ENCODE data around the gene MYH11. TPM values are rescaled to one million over a fixed set of nuclear protein-coding genes. Genes with fewer than 3 reads are reported as not detected.

MYH11 gene
- total and polyA plus RNA-seq, 2 experiments from 2014 or later = 1.6 to 5.9 TPM

DNA sequence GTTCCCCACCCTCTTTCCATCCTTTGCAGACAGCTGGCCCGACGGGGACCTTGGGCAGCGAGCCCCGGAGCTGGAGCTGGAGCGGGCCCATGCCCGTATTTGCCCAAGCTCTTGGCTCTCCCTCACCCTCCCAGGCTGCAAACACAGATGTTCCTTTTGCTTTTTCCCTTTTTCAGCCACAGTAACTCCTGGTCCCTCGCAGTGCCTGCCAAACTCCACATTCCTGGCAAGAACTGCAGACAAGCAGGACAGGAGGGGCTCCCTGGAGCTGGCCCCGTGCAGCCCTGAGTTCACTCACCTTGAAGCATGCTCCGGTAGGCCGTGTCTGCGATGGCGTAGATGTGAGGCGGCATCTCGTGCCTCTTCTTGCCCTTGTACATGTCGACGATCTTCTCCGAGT, 33.9 kb downstream of the MYH11 start:
- DNase-seq (ENCODE audit: low spot score) = no peak
- no peak overlapping the region for H3K4me3 ChIP-seq
- no peak overlapping the region for H2AFZ ChIP-seq
- no peak overlapping the region for H3K27ac Mint-ChIP-seq
- H3K9me2 ChIP-seq (ENCODE audit: insufficient read depth) = no peaks in the 10 kb centered on the region
- H3K4me1 ChIP-seq (ENCODE audit: insufficient read depth) = no peaks in the 10 kb centered on the region
- no peaks in the 10 kb centered on the region for H3F3A ChIP-seq (replicated peaks; ENCODE audit: low read depth)
- H3K4me2 ChIP-seq = no peak overlapping the region
- H3K36me3 ChIP-seq (ENCODE audit: insufficient read depth) = no peaks in the 10 kb centered on the region
- ATAC-seq = no peak
- no peaks in the 10 kb centered on the region for H3K27me3 Mint-ChIP-seq (ENCODE audit: insufficient read depth, low read depth, poor library complexity)
- H3K27me3 ChIP-seq (ENCODE audit: insufficient read depth) = no peaks in the 10 kb centered on the region
- no peaks in the 10 kb centered on the region; the same call in 2 of the 3 replicates for H3K36me3 Mint-ChIP-seq (ENCODE audit: low read depth)
- TF ChIP-seq NANOG (IDR thresholded peaks at IDR 0.05; ENCODE audit: borderline replicate concordance) = no peak
- no peak for TF ChIP-seq EZH2 (IDR thresholded peaks at IDR 0.05; ENCODE audit: low read depth, unreplicated experiment)
- TF ChIP-seq EZH2phosphoT487 (IDR thresholded peaks at IDR 0.05; ENCODE audit: unreplicated experiment) = no peak
- no peak for TF ChIP-seq JUNB (IDR thresholded peaks at IDR 0.05; ENCODE audit: unreplicated experiment)
- TF ChIP-seq, protein P1, sequence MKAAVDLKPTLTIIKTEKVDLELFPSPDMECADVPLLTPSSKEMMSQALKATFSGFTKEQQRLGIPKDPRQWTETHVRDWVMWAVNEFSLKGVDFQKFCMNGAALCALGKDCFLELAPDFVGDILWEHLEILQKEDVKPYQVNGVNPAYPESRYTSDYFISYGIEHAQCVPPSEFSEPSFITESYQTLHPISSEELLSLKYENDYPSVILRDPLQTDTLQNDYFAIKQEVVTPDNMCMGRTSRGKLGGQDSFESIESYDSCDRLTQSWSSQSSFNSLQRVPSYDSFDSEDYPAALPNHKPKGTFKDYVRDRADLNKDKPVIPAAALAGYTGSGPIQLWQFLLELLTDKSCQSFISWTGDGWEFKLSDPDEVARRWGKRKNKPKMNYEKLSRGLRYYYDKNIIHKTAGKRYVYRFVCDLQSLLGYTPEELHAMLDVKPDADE (IDR thresholded peaks at IDR 0.05) = no peak
- TF ChIP-seq, protein P2, sequence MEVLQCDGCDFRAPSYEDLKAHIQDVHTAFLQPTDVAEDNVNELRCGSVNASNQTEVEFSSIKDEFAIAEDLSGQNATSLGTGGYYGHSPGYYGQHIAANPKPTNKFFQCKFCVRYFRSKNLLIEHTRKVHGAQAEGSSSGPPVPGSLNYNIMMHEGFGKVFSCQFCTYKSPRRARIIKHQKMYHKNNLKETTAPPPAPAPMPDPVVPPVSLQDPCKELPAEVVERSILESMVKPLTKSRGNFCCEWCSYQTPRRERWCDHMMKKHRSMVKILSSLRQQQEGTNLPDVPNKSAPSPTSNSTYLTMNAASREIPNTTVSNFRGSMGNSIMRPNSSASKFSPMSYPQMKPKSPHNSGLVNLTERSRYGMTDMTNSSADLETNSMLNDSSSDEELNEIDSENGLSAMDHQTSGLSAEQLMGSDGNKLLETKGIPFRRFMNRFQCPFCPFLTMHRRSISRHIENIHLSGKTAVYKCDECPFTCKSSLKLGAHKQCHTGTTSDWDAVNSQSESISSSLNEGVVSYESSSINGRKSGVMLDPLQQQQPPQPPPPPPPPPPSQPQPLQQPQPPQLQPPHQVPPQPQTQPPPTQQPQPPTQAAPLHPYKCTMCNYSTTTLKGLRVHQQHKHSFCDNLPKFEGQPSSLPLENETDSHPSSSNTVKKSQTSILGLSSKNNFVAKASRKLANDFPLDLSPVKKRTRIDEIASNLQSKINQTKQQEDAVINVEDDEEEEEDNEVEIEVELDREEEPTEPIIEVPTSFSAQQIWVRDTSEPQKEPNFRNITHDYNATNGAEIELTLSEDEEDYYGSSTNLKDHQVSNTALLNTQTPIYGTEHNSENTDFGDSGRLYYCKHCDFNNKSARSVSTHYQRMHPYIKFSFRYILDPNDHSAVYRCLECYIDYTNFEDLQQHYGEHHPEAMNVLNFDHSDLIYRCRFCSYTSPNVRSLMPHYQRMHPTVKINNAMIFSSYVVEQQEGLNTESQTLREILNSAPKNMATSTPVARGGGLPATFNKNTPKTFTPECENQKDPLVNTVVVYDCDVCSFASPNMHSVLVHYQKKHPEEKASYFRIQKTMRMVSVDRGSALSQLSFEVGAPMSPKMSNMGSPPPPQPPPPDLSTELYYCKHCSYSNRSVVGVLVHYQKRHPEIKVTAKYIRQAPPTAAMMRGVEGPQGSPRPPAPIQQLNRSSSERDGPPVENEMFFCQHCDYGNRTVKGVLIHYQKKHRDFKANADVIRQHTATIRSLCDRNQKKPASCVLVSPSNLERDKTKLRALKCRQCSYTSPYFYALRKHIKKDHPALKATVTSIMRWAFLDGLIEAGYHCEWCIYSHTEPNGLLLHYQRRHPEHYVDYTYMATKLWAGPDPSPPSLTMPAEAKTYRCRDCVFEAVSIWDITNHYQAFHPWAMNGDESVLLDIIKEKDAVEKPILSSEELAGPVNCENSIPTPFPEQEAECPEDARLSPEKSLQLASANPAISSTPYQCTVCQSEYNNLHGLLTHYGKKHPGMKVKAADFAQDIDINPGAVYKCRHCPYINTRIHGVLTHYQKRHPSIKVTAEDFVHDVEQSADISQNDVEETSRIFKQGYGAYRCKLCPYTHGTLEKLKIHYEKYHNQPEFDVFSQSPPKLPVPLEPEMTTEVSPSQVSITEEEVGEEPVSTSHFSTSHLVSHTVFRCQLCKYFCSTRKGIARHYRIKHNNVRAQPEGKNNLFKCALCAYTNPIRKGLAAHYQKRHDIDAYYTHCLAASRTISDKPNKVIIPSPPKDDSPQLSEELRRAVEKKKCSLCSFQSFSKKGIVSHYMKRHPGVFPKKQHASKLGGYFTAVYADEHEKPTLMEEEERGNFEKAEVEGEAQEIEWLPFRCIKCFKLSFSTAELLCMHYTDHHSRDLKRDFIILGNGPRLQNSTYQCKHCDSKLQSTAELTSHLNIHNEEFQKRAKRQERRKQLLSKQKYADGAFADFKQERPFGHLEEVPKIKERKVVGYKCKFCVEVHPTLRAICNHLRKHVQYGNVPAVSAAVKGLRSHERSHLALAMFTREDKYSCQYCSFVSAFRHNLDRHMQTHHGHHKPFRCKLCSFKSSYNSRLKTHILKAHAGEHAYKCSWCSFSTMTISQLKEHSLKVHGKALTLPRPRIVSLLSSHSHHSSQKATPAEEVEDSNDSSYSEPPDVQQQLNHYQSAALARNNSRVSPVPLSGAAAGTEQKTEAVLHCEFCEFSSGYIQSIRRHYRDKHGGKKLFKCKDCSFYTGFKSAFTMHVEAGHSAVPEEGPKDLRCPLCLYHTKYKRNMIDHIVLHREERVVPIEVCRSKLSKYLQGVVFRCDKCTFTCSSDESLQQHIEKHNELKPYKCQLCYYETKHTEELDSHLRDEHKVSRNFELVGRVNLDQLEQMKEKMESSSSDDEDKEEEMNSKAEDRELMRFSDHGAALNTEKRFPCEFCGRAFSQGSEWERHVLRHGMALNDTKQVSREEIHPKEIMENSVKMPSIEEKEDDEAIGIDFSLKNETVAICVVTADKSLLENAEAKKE (CRISPR knock-in tag; IDR thresholded peaks at IDR 0.05) = no peak
- TF ChIP-seq, protein P3, sequence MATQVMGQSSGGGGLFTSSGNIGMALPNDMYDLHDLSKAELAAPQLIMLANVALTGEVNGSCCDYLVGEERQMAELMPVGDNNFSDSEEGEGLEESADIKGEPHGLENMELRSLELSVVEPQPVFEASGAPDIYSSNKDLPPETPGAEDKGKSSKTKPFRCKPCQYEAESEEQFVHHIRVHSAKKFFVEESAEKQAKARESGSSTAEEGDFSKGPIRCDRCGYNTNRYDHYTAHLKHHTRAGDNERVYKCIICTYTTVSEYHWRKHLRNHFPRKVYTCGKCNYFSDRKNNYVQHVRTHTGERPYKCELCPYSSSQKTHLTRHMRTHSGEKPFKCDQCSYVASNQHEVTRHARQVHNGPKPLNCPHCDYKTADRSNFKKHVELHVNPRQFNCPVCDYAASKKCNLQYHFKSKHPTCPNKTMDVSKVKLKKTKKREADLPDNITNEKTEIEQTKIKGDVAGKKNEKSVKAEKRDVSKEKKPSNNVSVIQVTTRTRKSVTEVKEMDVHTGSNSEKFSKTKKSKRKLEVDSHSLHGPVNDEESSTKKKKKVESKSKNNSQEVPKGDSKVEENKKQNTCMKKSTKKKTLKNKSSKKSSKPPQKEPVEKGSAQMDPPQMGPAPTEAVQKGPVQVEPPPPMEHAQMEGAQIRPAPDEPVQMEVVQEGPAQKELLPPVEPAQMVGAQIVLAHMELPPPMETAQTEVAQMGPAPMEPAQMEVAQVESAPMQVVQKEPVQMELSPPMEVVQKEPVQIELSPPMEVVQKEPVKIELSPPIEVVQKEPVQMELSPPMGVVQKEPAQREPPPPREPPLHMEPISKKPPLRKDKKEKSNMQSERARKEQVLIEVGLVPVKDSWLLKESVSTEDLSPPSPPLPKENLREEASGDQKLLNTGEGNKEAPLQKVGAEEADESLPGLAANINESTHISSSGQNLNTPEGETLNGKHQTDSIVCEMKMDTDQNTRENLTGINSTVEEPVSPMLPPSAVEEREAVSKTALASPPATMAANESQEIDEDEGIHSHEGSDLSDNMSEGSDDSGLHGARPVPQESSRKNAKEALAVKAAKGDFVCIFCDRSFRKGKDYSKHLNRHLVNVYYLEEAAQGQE (IDR thresholded peaks at IDR 0.05; ENCODE audit: unreplicated experiment) = no peak
- TF ChIP-seq, protein P4, sequence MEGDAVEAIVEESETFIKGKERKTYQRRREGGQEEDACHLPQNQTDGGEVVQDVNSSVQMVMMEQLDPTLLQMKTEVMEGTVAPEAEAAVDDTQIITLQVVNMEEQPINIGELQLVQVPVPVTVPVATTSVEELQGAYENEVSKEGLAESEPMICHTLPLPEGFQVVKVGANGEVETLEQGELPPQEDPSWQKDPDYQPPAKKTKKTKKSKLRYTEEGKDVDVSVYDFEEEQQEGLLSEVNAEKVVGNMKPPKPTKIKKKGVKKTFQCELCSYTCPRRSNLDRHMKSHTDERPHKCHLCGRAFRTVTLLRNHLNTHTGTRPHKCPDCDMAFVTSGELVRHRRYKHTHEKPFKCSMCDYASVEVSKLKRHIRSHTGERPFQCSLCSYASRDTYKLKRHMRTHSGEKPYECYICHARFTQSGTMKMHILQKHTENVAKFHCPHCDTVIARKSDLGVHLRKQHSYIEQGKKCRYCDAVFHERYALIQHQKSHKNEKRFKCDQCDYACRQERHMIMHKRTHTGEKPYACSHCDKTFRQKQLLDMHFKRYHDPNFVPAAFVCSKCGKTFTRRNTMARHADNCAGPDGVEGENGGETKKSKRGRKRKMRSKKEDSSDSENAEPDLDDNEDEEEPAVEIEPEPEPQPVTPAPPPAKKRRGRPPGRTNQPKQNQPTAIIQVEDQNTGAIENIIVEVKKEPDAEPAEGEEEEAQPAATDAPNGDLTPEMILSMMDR (conservative IDR thresholded peaks at IDR 0.05; ENCODE audit: low read depth in 2 of 2) = no peak
- TF ChIP-seq STAT1 (IDR thresholded peaks at IDR 0.05; ENCODE audit: unreplicated experiment) = no peak
- no peak for TF ChIP-seq ZNF114 (CRISPR knock-in tag; IDR thresholded peaks at IDR 0.05)
- TF ChIP-seq CREB1 (CRISPR knock-in tag; IDR thresholded peaks at IDR 0.05; ENCODE audit: low read depth) = no peak
- TF ChIP-seq POLR2AphosphoS5 (IDR thresholded peaks at IDR 0.05; ENCODE audit: low read depth) = no peak
- TF ChIP-seq ZNF331 (CRISPR knock-in tag; IDR thresholded peaks at IDR 0.05; ENCODE audit: low read depth) = no peak
- no peak overlapping the region for H3K4me3 Mint-ChIP-seq
- H4K20me1 ChIP-seq (replicated peaks; ENCODE audit: insufficient read depth) = no peaks in the 10 kb centered on the region
- H3K27ac ChIP-seq (ENCODE audit: low read depth) = no peak overlapping the region
- no peaks in the 10 kb centered on the region for H3K79me2 ChIP-seq (replicated peaks; ENCODE audit: insufficient read depth)
- H3K4me1 Mint-ChIP-seq = no peaks in the 10 kb centered on the region
- H3K9me3 Mint-ChIP-seq = peaks cover 9% of the 10 kb centered on the region
